Measurements from ENCODE around the gene KLHL18. TPM values are rescaled to one million over a fixed set of nuclear protein-coding genes. Genes with fewer than 3 reads are reported as not detected.
"Not testable (repeated sequence)": the region's sequence is repeated elsewhere in the genome, so short reads cannot be mapped to it uniquely, and the experiment has no call there.

The KLHL18 gene
- polyA plus RNA-seq, 1 donor from 2014 or later, result 37.0 TPM

GRCh38 chr3:47283591-47284364, 1.0 kb downstream of the KLHL18 start:
- Histone ChIP-seq H3K79me2 (replicated peaks; ENCODE audit: insufficient read depth, low read length) (peaks cover 41% of the 10 kb centered on the region), H3K4me2 (ENCODE audit: low read length) (peak overlapping the region; percentile 94), H2AFZ (ENCODE audit: low read depth, low read length) (peak overlapping the region; percentile 90), H3K27ac (ENCODE audit: low read length) (peak overlapping the region; percentile 90), H3K9ac (ENCODE audit: low read length) (peak overlapping the region; percentile 89), H4K20me1 (ENCODE audit: insufficient read depth) (no peaks in the 10 kb centered on the region), H3K36me3 (ENCODE audit: insufficient read depth, low read length) (no peaks in the 10 kb centered on the region), H3K4me3 (ENCODE audit: low read length) (peak overlapping the region; percentile 81), H3F3A (ENCODE audit: insufficient read depth, low read length, poor library complexity, severe bottlenecking) (peaks cover 5% of the 10 kb centered on the region), H3K27me3 (ENCODE audit: insufficient read depth, low read depth, low read length) (no peaks in the 10 kb centered on the region), H3K9me3 (ENCODE audit: low read length) (no peaks in the 10 kb centered on the region), H3K9me2 (ENCODE audit: insufficient read depth, low read length) (no peaks in the 10 kb centered on the region)
- TF ChIP-seq REST (IDR thresholded peaks at IDR 0.05; ENCODE audit: borderline replicate concordance) (no peak), MXI1 (conservative IDR thresholded peaks at IDR 0.05; ENCODE audit: poor library complexity, severe bottlenecking) (peak; percentile 14)

GRCh38 chr3:47288966-47289910, 6.5 kb downstream of the KLHL18 start:
- Histone ChIP-seq H3K9me3 (ENCODE audit: low read length) (no peaks in the 10 kb centered on the region), H3K4me3 (ENCODE audit: low read length) (no peak overlapping the region), H3K9me2 (ENCODE audit: insufficient read depth, low read length) (no peaks in the 10 kb centered on the region), H3K27me3 (ENCODE audit: insufficient read depth, low read depth, low read length) (no peaks in the 10 kb centered on the region), H3F3A (ENCODE audit: insufficient read depth, low read length, poor library complexity, severe bottlenecking) (no peaks in the 10 kb centered on the region), H2AFZ (ENCODE audit: low read depth, low read length) (no peak overlapping the region), H3K79me2 (replicated peaks; ENCODE audit: insufficient read depth, low read length) (peaks cover 31% of the 10 kb centered on the region), H3K4me2 (ENCODE audit: low read length) (no peak overlapping the region), H4K20me1 (ENCODE audit: insufficient read depth) (no peaks in the 10 kb centered on the region), H3K9ac (ENCODE audit: low read length) (no peak overlapping the region), H3K36me3 (ENCODE audit: insufficient read depth, low read length) (no peaks in the 10 kb centered on the region), H3K27ac (ENCODE audit: low read length) (peak overlapping the region; percentile 51)
- TF ChIP-seq EZH2 (IDR thresholded peaks at IDR 0.05; ENCODE audit: borderline replicate concordance, insufficient read depth, low read length, poor library complexity, severe bottlenecking) (no peak), TAF1 (IDR thresholded peaks at IDR 0.05; ENCODE audit: low read depth) (no peak)

- Histone ChIP-seq H3K4me2 (ENCODE audit: low read length) (no peak overlapping the region), H3F3A (ENCODE audit: insufficient read depth, low read length, poor library complexity, severe bottlenecking) (no peaks in the 10 kb centered on the region), H2AFZ (ENCODE audit: low read depth, low read length) (no peak overlapping the region), H3K9ac (ENCODE audit: low read length) (no peak overlapping the region), H3K79me2 (replicated peaks; ENCODE audit: insufficient read depth, low read length) (peaks cover 14% of the 10 kb centered on the region), H3K27ac (ENCODE audit: low read length) (no peak overlapping the region), H3K36me3 (ENCODE audit: insufficient read depth, low read length) (peaks cover 1% of the 10 kb centered on the region), H3K9me2 (ENCODE audit: insufficient read depth, low read length) (no peaks in the 10 kb centered on the region), H4K20me1 (ENCODE audit: insufficient read depth) (no peaks in the 10 kb centered on the region), H3K9me3 (ENCODE audit: low read length) (no peaks in the 10 kb centered on the region), H3K27me3 (ENCODE audit: insufficient read depth, low read depth, low read length) (no peaks in the 10 kb centered on the region), H3K4me3 (ENCODE audit: low read length) (no peak overlapping the region)
- no peak for TF ChIP-seq POLR2AphosphoS5 (IDR thresholded peaks at IDR 0.05)
- no peak for TF ChIP-seq RAD21 (conservative IDR thresholded peaks at IDR 0.05)
- no peak for TF ChIP-seq TAF1 (IDR thresholded peaks at IDR 0.05; ENCODE audit: low read depth)
Observed at GRCh38 chr3:47291158-47291753, 8.5 kb downstream of the KLHL18 start.

GRCh38 chr3:47291754-47292420, 9.1 kb downstream of the KLHL18 start:
- H3F3A ChIP-seq (ENCODE audit: insufficient read depth, low read length, poor library complexity, severe bottlenecking); H3K4me2 ChIP-seq (ENCODE audit: low read length); H3K79me2 ChIP-seq (replicated peaks; ENCODE audit: insufficient read depth, low read length); H4K20me1 ChIP-seq (ENCODE audit: insufficient read depth); H2AFZ ChIP-seq (ENCODE audit: low read depth, low read length); H3K4me3 ChIP-seq (ENCODE audit: low read length); H3K27ac ChIP-seq (ENCODE audit: low read length); H3K36me3 ChIP-seq (ENCODE audit: insufficient read depth, low read length); H3K9ac ChIP-seq (ENCODE audit: low read length); H3K9me3 ChIP-seq (ENCODE audit: low read length); H3K9me2 ChIP-seq (ENCODE audit: insufficient read depth, low read length); H3K27me3 ChIP-seq (ENCODE audit: insufficient read depth, low read depth, low read length): not testable (repeated sequence)
